K562 treated with DMSO at 1 percent for 4 hours (cell line): Measurements from ENCODE around the gene LRRFIP2. TPM values are rescaled to one million over a fixed set of nuclear protein-coding genes. Genes with fewer than 3 reads are reported as not detected.

ENCODE experiments used
- total RNA-seq: library from RNA; unstranded; fragments of 300-600 nt; gene quantifications from 2 replicates; pipeline ENCODE4 v1.2.3, GENCODE V29; 2022; ENCODE audit not compliant: insufficient read depth

LRRFIP2 gene, protein sequence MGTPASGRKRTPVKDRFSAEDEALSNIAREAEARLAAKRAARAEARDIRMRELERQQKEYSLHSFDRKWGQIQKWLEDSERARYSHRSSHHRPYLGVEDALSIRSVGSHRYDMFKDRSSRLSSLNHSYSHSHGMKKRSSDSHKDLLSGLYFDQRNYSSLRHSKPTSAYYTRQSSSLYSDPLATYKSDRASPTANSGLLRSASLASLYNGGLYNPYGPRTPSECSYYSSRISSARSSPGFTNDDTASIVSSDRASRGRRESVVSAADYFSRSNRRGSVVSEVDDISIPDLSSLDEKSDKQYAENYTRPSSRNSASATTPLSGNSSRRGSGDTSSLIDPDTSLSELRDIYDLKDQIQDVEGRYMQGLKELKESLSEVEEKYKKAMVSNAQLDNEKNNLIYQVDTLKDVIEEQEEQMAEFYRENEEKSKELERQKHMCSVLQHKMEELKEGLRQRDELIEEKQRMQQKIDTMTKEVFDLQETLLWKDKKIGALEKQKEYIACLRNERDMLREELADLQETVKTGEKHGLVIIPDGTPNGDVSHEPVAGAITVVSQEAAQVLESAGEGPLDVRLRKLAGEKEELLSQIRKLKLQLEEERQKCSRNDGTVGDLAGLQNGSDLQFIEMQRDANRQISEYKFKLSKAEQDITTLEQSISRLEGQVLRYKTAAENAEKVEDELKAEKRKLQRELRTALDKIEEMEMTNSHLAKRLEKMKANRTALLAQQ
- 33.6 and 36.3 TPM in 2 replicates for total RNA-seq

DNA sequence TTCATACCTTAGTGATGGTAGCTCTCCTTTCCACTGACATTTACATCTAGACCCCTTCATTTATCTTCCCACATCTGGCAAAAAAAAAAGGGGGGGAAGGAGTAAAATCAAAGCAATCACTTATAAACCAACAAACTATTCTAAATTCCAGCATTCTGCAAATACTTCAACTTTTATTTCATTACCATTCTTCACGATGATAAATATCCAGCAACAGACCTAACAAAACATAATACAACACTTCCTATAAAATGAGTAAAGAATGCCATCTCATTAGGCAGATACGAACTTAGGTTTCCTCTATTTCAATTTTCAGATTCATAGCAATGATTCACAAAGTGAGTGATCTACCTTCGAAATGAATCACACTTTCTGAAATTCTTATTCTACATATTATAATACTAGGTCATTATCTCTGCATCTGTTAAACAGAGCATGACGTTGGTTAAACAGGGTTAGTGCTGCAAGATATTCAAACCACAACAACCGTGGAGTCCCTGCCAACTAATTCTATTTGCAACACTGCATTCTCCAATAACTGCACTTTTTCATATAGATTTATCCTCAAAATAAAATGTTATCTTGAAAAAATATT is at the start of gene LRRFIP2:
Gene LRRFIP2, minus strand, starts transcription at position 51 of the 595 bp plus-strand sequence. CDS start 25,599 bp downstream, outside the sequence.

Other genes starting within 250 kb of the LRRFIP2 start
- gene TRANK1, start 229.5 kb downstream of the LRRFIP2 start, total RNA-seq: 6.6 and 11.6 TPM in 2 replicates
- 4.3 and 8.2 TPM in 2 replicates for gene EPM2AIP1, start 181.5 kb downstream of the LRRFIP2 start, total RNA-seq
- gene MLH1, start 181.1 kb downstream of the LRRFIP2 start, total RNA-seq: 59.7 and 65.9 TPM in 2 replicates
- 22.7 and 29.6 TPM in 2 replicates for gene GOLGA4, start 68.7 kb upstream of the LRRFIP2 start, total RNA-seq